ENCODE results near the gene LAP3. TPM values are rescaled to one million over a fixed set of nuclear protein-coding genes. Genes with fewer than 3 reads are reported as not detected.

LAP3 gene
- total RNA-seq, 1 experiment from 2014 or later = 70.6 TPM

DNA sequence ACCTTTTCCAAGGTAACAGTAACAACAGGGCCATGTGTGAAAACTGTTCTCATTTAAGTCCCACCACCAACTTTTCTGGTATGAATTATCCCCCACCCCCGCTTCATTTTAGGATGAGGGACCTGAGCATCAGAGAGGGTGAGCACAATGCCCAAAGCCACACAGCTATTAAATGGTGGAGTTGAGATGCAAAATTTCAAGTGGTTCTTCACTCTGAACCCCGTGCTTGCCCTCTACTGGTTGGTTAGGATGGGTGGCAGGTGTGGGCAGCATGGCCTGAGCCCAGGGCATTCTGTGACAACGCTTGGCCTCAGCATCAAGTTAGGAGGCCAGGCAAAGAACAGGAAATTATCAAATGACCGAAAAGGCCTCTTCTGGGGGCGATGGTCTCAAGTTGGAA, 70.9 kb downstream of the LAP3 start:
- no TSS peak for BruUV-seq (replicated peaks)
- no peak for DNase-seq
- no peaks in the 10 kb centered on the region for H3K27me3 Mint-ChIP-seq (ENCODE audit: unreplicated experiment)
- intact Hi-C loops (cut with micrococcal nuclease; ENCODE audit: unreplicated experiment) = no loop called here
- no peak overlapping the region for H3K4me3 Mint-ChIP-seq (ENCODE audit: low read depth, unreplicated experiment)
- H3K27ac Mint-ChIP-seq (ENCODE audit: unreplicated experiment) = no peak overlapping the region
- CTCF ChIA-PET = interaction anchor here (0.7 kb wide), 1 partner anchor 87 kb away, joined by 3 read pairs; no protein-coding TSS in a partner anchor
- H3K4me1 Mint-ChIP-seq (ENCODE audit: low read depth, unreplicated experiment) = no peaks in the 10 kb centered on the region
- H3K9me3 Mint-ChIP-seq (ENCODE audit: low read depth, unreplicated experiment) = no peaks in the 10 kb centered on the region
- no peaks in the 10 kb centered on the region for H3K36me3 Mint-ChIP-seq (ENCODE audit: insufficient read depth, unreplicated experiment)
- TF ChIP-seq, protein P1, sequence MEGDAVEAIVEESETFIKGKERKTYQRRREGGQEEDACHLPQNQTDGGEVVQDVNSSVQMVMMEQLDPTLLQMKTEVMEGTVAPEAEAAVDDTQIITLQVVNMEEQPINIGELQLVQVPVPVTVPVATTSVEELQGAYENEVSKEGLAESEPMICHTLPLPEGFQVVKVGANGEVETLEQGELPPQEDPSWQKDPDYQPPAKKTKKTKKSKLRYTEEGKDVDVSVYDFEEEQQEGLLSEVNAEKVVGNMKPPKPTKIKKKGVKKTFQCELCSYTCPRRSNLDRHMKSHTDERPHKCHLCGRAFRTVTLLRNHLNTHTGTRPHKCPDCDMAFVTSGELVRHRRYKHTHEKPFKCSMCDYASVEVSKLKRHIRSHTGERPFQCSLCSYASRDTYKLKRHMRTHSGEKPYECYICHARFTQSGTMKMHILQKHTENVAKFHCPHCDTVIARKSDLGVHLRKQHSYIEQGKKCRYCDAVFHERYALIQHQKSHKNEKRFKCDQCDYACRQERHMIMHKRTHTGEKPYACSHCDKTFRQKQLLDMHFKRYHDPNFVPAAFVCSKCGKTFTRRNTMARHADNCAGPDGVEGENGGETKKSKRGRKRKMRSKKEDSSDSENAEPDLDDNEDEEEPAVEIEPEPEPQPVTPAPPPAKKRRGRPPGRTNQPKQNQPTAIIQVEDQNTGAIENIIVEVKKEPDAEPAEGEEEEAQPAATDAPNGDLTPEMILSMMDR (IDR thresholded peaks at IDR 0.05; ENCODE audit: unreplicated experiment) = no peak

DNA sequence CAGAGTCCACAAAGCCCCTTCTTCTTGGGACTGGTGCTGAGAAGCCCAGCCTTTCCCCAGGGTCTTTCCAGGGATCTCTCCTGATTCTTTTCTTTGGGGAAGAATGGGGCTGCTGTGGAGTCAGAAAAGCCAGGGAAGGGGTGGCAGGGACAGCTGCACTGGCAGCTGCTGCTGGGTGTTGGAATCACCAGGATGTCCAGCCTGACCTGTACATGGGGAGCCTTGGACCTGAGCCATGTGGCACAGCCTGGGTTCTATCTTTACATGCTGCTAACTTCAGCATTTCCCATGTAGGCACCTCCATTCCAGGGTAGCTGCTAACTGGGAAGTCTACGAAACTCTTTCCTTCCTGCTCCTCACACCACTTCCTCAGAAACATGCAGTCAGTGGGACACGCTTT, 73.4 kb downstream of the LAP3 start:
- intact Hi-C loops (cut with micrococcal nuclease; ENCODE audit: unreplicated experiment) = no loop called here
- Mint-ChIP-seq H3K27me3 (ENCODE audit: unreplicated experiment) (no peaks in the 10 kb centered on the region), H3K27ac (ENCODE audit: unreplicated experiment) (no peak overlapping the region), H3K36me3 (ENCODE audit: insufficient read depth, unreplicated experiment) (no peaks in the 10 kb centered on the region), H3K4me3 (ENCODE audit: low read depth, unreplicated experiment) (no peak overlapping the region), H3K9me3 (ENCODE audit: low read depth, unreplicated experiment) (no peaks in the 10 kb centered on the region), H3K4me1 (ENCODE audit: low read depth, unreplicated experiment) (no peaks in the 10 kb centered on the region)
- DNase-seq = no peak
- no TSS peak for BruUV-seq (replicated peaks)
- TF ChIP-seq, protein P1 (IDR thresholded peaks at IDR 0.05; ENCODE audit: unreplicated experiment) = no peak
- CTCF ChIA-PET = no interaction called here

DNA sequence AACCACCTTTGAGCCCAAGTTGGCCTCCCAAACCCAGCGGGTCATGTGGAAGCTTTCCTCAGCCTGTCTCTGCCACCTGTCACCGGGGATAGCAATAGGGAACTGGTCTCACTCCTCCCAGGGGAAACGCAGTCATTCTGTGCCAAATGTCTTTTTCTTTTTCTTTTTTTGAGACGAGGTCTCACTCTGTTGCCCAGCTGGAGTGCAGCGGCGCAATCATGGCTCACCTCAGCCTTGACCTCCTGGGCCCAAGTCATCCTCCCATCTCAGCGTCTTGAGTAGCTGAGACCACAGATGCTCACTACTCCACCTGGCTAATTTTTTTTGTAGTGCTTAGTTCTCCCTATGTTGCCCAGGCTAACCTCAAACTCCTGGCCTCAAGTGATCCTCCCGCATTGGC, 77.7 kb downstream of the LAP3 start:
- Mint-ChIP-seq H3K36me3 (ENCODE audit: insufficient read depth, unreplicated experiment) (no peaks in the 10 kb centered on the region), H3K4me3 (ENCODE audit: low read depth, unreplicated experiment) (no peak overlapping the region), H3K27me3 (ENCODE audit: unreplicated experiment) (no peaks in the 10 kb centered on the region), H3K27ac (ENCODE audit: unreplicated experiment) (no peak overlapping the region), H3K9me3 (ENCODE audit: low read depth, unreplicated experiment) (no peaks in the 10 kb centered on the region), H3K4me1 (ENCODE audit: low read depth, unreplicated experiment) (no peaks in the 10 kb centered on the region)
- DNase-seq = no peak
- TF ChIP-seq, protein P1 (IDR thresholded peaks at IDR 0.05; ENCODE audit: unreplicated experiment) = no peak
- BruUV-seq (replicated peaks) = no TSS peak
- CTCF ChIA-PET = interaction anchor here (0.6 kb wide), 1 partner anchor 11 kb away, joined by 11 read pairs; no protein-coding TSS in a partner anchor
- intact Hi-C loops (cut with micrococcal nuclease; ENCODE audit: unreplicated experiment) = no loop called here

DNA sequence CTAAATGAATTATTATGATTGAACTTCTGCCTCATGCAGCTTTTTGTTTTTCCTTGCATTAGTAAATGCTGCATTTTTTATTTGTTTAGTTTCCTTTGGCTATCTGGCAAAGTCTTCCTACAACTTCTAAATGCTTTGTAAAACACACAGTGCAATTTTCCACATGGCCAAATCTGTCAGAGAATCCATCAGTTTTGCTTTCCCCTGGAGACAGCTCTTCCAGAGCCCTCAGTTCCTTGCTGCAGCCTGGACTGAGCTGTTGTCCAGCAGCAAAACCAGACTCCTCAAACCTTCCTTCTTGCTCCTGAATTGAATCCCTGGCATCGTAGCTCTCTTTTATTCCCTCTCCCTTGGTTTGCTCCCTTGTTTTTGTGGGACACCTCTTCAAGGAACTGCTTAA, 80.1 kb downstream of the LAP3 start:
- Mint-ChIP-seq H3K4me3 (ENCODE audit: low read depth, unreplicated experiment) (no peak overlapping the region), H3K9me3 (ENCODE audit: low read depth, unreplicated experiment) (no peaks in the 10 kb centered on the region), H3K4me1 (ENCODE audit: low read depth, unreplicated experiment) (no peaks in the 10 kb centered on the region), H3K36me3 (ENCODE audit: insufficient read depth, unreplicated experiment) (no peaks in the 10 kb centered on the region), H3K27ac (ENCODE audit: unreplicated experiment) (no peak overlapping the region), H3K27me3 (ENCODE audit: unreplicated experiment) (no peaks in the 10 kb centered on the region)
- intact Hi-C loops (cut with micrococcal nuclease; ENCODE audit: unreplicated experiment) = no loop called here
- no TSS peak for BruUV-seq (replicated peaks)
- CTCF ChIA-PET = no interaction called here
- TF ChIP-seq, protein P1 (IDR thresholded peaks at IDR 0.05; ENCODE audit: unreplicated experiment) = no peak
- DNase-seq = no peak

Other genes with a start within 250 kb of the LAP3 start
- 24.8 and 25.8 TPM in 2 replicates for gene QDPR, start 65.1 kb upstream of the LAP3 start, total RNA-seq (2022)
- not detected in 2 replicates for gene CLRN2, start 62.0 kb upstream of the LAP3 start, total RNA-seq (2022)
- gene MED28, start 37.4 kb downstream of the LAP3 start, total RNA-seq (2022) = 27.2 and 33.3 TPM in 2 replicates
- 0.09 and 0.10 TPM in 2 replicates for gene FAM184B, start 204.4 kb downstream of the LAP3 start, total RNA-seq (2022)
- 34.8 and 39.0 TPM in 2 replicates for gene DCAF16, start 233.6 kb downstream of the LAP3 start, total RNA-seq (2022)
- gene NCAPG, start 233.8 kb downstream of the LAP3 start, total RNA-seq (2022) = 26.9 and 35.3 TPM in 2 replicates

Measured in Calu3 (cell line).